GM12878 (cell line): ENCODE measurements around the gene PHETA2. TPM values are rescaled to one million over a fixed set of nuclear protein-coding genes. Genes with fewer than 3 reads are reported as not detected.

Source experiments
- BMI1 ChIP-seq: fragments of 450-650 bp; IDR thresholded peaks from 2 replicates; pipeline ENCODE4 v1.6.1; 2016; ENCODE audit warnings: mild to moderate bottlenecking, moderate library complexity, borderline replicate concordance
- CBX5 ChIP-seq: sonication (generic); IDR thresholded peaks from 2 replicates; pipeline ENCODE4 v1.6.1; 2016; ENCODE audit warnings: low read depth, moderate library complexity, mild to moderate bottlenecking, inconsistent platforms
- CREM ChIP-seq: IDR thresholded peaks from 2 replicates; pipeline ENCODE4 v1.6.1; 2014; ENCODE audit warnings: antibody characterized with exemption, low read depth
- FOXK2 ChIP-seq: fragments of 450-650 bp; IDR thresholded peaks from 2 replicates; pipeline ENCODE4 v1.6.1; 2017; ENCODE audit warnings: mild to moderate bottlenecking, moderate library complexity
- MYC ChIP-seq: IDR thresholded peaks from 2 replicates; pipeline ENCODE4 v1.6.1; 2011; ENCODE audit warnings: mild to moderate bottlenecking, low read length, moderate library complexity, inconsistent platforms; ENCODE audit not compliant: insufficient read depth, insufficient replicate concordance, insufficient read length, severe bottlenecking
- NFXL1 ChIP-seq: fragments of 450-650 bp; IDR thresholded peaks from 2 replicates; pipeline ENCODE4 v1.6.1; 2017; ENCODE audit warnings: antibody characterized with exemption, mild to moderate bottlenecking, borderline replicate concordance
- NRF1 ChIP-seq: conservative IDR thresholded peaks from 2 replicates; pipeline ENCODE4 v1.6.1; 2011; ENCODE audit warnings: mild to moderate bottlenecking, low read depth, low read length, improper control_type of control experiment
- PAX8 ChIP-seq: fragments of 450-650 bp; IDR thresholded peaks from 2 replicates; pipeline ENCODE4 v1.6.1; 2017; ENCODE audit warnings: mild to moderate bottlenecking, moderate library complexity
- POLR2A ChIP-seq: IDR thresholded peaks from 2 replicates; pipeline ENCODE4 v1.6.1; 2011; ENCODE audit warnings: low read depth, mild to moderate bottlenecking, low read length
- SIN3A ChIP-seq: IDR thresholded peaks from 2 replicates; pipeline ENCODE4 v1.6.1; 2012; ENCODE audit warnings: low read depth, low read length, improper control_type of control experiment
- SMAD5 ChIP-seq: IDR thresholded peaks from 2 replicates; pipeline ENCODE4 v1.6.1; 2016; ENCODE audit warnings: antibody characterized with exemption, low read depth
- SUPT20H ChIP-seq: IDR thresholded peaks from 2 replicates; pipeline ENCODE4 v1.6.1; 2011; ENCODE audit warnings: low read depth, mild to moderate bottlenecking, low read length, moderate library complexity, borderline replicate concordance; ENCODE audit not compliant: control insufficient read depth
- YY1 ChIP-seq: IDR thresholded peaks from 2 replicates; pipeline ENCODE4 v1.6.1; 2011; ENCODE audit warnings: low read depth, mild to moderate bottlenecking, low read length
- polyA plus RNA-seq, 11 experiments: library from polyadenylated mRNA; depleted of rRNA in 4 of 11; unstranded in 6 of 11; stranded (reverse) in 5 of 11; fragments of >200 nt; fragmentation: Nextera tagmentation in 4 of 11; fragmentation: Illumina TruSeq in 1 of 11; extraction: Ambion mirVana in 4 of 11; extraction: Trizol in 1 of 11; gene quantifications; 1 replicate in 1 of 11; 2 replicates in 10 of 11; pipeline versions ENCODE4 v1.2.1 to v1.2.3, GENCODE V29; 2011 to 2016; ENCODE audit warnings: inconsistent platforms in 2 of 11, missing spikeins in 2 of 11, low read depth in 1 of 11
- total RNA-seq, 4 experiments: library from RNA; depleted of rRNA in 3 of 4; stranded (reverse); fragments of >200 nt in 3 of 4; fragmentation: Illumina TruSeq in 1 of 4; extraction: Trizol in 1 of 4; gene quantifications; 2 replicates each; pipeline versions ENCODE4 v1.2.1 to v1.2.3, GENCODE V29; 2013 to 2021
- TF ChIP-seq, protein P1 (sequence below), 3 experiments: IDR thresholded peaks in 2 of 3; conservative IDR thresholded peaks in 1 of 3; 2 replicates each; pipeline ENCODE4 v1.5.1; 2011; ENCODE audit warnings: low read depth in 3 of 3, low read length in 3 of 3, mild to moderate bottlenecking in 3 of 3, control low read depth in 2 of 3, moderate library complexity in 2 of 3, inconsistent platforms in 1 of 3, mixed read lengths in 1 of 3; ENCODE audit not compliant: control insufficient read depth in 2 of 3, insufficient read depth in 1 of 3; ENCODE audit errors: extremely low read depth in 1 of 3
- TF ChIP-seq, protein P2 (sequence below): IDR thresholded peaks from 2 replicates; pipeline ENCODE4 v1.6.1; 2012; ENCODE audit warnings: low read depth, low read length, improper control_type of control experiment
- TF ChIP-seq, protein P3 (sequence below): fragments of 450-650 bp; conservative IDR thresholded peaks from 2 replicates; pipeline ENCODE4 v1.6.1; 2017; ENCODE audit warnings: mild to moderate bottlenecking, moderate library complexity
- TF ChIP-seq, protein P4 (sequence below): fragments of 450-650 bp; IDR thresholded peaks from 2 replicates; pipeline ENCODE4 v1.6.1; 2017; ENCODE audit warnings: antibody characterized with exemption, mild to moderate bottlenecking, moderate library complexity
- TF ChIP-seq, protein P5 (sequence below): fragments of 450-650 bp; formaldehyde crosslinking; IDR thresholded peaks from 2 replicates; pipeline ENCODE4 v1.4.0; 2020; ENCODE audit warnings: mild to moderate bottlenecking, moderate library complexity

The PHETA2 gene
- total and polyA plus RNA-seq, 10 of the 15 experiments (the other 5 are each of a cell fraction or from before 2014, with no cell fraction given): 0.03 to 3.2 (median 1.7) TPM

DNA sequence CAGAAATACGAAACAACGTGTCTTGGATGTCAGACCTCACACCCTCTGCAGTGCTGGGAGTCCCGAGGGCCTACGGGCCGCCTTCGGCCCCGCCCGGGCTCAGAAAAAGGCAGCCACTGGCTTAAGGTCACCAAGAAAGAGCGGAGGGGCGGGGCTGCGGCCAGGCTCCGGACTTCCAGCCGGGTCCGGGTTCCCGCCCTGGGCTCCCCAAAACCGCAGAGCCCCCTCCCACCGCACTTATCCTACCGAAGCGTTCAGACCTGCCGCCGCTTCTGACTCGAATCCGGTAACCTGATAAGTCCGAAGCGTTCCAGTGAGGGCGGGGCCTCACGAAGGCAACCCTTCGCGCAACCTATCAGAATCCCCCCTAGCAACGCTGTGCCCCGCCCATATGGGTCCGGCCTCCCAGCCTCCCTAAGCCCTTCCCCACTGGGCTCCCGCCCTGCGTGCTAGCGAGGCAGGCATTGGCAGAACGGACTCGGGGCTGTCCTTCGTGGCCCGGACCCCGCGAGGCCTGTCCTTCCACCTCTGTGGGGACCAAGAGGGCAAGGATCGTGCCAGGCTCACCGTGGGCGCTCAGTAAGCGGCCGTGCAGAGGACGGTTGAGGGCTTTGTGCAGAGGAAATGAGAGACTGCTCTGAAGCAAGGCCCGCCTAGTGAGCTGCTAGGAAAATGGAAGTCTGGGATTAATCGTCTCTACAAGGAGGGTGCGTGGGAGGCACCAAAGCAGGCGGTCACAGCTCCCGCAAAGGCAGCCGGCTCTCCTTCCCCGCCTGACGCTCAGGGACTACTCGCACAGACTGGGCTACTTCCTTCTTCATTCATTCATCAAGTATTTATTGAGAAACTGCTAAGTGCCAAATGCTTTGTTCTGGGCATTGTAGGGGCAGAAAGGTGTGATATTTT is 3.3 kb upstream of the PHETA2 start, which contains the start of gene NAGA (continued):
- TF ChIP-seq, protein P1, sequence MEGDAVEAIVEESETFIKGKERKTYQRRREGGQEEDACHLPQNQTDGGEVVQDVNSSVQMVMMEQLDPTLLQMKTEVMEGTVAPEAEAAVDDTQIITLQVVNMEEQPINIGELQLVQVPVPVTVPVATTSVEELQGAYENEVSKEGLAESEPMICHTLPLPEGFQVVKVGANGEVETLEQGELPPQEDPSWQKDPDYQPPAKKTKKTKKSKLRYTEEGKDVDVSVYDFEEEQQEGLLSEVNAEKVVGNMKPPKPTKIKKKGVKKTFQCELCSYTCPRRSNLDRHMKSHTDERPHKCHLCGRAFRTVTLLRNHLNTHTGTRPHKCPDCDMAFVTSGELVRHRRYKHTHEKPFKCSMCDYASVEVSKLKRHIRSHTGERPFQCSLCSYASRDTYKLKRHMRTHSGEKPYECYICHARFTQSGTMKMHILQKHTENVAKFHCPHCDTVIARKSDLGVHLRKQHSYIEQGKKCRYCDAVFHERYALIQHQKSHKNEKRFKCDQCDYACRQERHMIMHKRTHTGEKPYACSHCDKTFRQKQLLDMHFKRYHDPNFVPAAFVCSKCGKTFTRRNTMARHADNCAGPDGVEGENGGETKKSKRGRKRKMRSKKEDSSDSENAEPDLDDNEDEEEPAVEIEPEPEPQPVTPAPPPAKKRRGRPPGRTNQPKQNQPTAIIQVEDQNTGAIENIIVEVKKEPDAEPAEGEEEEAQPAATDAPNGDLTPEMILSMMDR (IDR thresholded peaks at IDR 0.05 in 2 of 3, conservative IDR thresholded peaks at IDR 0.05 in 1 of 3; ENCODE audit: control insufficient read depth in 2 of 3, extremely low read depth in 1 of 3, insufficient read depth in 1 of 3, low read depth in 3 of 3, low read length in 3 of 3): no peak
- TF ChIP-seq YY1: no peak
- peak; percentile 49; the same call in 1 of the 2 replicates for TF ChIP-seq SMAD5
- TF ChIP-seq CBX5: 0 out of 2 replicates have a peak, but pooled peaks have one; percentile 18
- TF ChIP-seq NRF1: no peak
- TF ChIP-seq, protein P2, sequence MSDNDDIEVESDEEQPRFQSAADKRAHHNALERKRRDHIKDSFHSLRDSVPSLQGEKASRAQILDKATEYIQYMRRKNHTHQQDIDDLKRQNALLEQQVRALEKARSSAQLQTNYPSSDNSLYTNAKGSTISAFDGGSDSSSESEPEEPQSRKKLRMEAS: peak; percentile 75; the same call in 1 of the 2 replicates
- no peak for TF ChIP-seq CREM
- TF ChIP-seq POLR2A: peak; percentile 86
- TF ChIP-seq, protein P3, sequence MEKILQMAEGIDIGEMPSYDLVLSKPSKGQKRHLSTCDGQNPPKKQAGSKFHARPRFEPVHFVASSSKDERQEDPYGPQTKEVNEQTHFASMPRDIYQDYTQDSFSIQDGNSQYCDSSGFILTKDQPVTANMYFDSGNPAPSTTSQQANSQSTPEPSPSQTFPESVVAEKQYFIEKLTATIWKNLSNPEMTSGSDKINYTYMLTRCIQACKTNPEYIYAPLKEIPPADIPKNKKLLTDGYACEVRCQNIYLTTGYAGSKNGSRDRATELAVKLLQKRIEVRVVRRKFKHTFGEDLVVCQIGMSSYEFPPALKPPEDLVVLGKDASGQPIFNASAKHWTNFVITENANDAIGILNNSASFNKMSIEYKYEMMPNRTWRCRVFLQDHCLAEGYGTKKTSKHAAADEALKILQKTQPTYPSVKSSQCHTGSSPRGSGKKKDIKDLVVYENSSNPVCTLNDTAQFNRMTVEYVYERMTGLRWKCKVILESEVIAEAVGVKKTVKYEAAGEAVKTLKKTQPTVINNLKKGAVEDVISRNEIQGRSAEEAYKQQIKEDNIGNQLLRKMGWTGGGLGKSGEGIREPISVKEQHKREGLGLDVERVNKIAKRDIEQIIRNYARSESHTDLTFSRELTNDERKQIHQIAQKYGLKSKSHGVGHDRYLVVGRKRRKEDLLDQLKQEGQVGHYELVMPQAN: peak; percentile 15
- TF ChIP-seq PAX8: no peak
- TF ChIP-seq, protein P4, sequence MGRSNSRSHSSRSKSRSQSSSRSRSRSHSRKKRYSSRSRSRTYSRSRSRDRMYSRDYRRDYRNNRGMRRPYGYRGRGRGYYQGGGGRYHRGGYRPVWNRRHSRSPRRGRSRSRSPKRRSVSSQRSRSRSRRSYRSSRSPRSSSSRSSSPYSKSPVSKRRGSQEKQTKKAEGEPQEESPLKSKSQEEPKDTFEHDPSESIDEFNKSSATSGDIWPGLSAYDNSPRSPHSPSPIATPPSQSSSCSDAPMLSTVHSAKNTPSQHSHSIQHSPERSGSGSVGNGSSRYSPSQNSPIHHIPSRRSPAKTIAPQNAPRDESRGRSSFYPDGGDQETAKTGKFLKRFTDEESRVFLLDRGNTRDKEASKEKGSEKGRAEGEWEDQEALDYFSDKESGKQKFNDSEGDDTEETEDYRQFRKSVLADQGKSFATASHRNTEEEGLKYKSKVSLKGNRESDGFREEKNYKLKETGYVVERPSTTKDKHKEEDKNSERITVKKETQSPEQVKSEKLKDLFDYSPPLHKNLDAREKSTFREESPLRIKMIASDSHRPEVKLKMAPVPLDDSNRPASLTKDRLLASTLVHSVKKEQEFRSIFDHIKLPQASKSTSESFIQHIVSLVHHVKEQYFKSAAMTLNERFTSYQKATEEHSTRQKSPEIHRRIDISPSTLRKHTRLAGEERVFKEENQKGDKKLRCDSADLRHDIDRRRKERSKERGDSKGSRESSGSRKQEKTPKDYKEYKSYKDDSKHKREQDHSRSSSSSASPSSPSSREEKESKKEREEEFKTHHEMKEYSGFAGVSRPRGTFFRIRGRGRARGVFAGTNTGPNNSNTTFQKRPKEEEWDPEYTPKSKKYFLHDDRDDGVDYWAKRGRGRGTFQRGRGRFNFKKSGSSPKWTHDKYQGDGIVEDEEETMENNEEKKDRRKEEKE: no peak
- TF ChIP-seq, protein P5, sequence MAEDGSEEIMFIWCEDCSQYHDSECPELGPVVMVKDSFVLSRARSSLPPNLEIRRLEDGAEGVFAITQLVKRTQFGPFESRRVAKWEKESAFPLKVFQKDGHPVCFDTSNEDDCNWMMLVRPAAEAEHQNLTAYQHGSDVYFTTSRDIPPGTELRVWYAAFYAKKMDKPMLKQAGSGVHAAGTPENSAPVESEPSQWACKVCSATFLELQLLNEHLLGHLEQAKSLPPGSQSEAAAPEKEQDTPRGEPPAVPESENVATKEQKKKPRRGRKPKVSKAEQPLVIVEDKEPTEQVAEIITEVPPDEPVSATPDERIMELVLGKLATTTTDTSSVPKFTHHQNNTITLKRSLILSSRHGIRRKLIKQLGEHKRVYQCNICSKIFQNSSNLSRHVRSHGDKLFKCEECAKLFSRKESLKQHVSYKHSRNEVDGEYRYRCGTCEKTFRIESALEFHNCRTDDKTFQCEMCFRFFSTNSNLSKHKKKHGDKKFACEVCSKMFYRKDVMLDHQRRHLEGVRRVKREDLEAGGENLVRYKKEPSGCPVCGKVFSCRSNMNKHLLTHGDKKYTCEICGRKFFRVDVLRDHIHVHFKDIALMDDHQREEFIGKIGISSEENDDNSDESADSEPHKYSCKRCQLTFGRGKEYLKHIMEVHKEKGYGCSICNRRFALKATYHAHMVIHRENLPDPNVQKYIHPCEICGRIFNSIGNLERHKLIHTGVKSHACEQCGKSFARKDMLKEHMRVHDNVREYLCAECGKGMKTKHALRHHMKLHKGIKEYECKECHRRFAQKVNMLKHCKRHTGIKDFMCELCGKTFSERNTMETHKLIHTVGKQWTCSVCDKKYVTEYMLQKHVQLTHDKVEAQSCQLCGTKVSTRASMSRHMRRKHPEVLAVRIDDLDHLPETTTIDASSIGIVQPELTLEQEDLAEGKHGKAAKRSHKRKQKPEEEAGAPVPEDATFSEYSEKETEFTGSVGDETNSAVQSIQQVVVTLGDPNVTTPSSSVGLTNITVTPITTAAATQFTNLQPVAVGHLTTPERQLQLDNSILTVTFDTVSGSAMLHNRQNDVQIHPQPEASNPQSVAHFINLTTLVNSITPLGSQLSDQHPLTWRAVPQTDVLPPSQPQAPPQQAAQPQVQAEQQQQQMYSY (CRISPR knock-in tag): no peak
- no peak for TF ChIP-seq SUPT20H
- TF ChIP-seq BMI1: no peak
- TF ChIP-seq SIN3A: peak; percentile 42; the same call in 1 of the 2 replicates
- TF ChIP-seq FOXK2: no peak
- TF ChIP-seq NFXL1: no peak
- TF ChIP-seq MYC: no peak
